Kidney capillary endothelial cell (primary cell): ENCODE results near the gene KIF5A.
A peak's percentile ranks its signal among the peaks of the same experiment; 100 is the strongest.
"Not testable (repeated sequence)": the region's sequence is repeated elsewhere in the genome, so short reads cannot be mapped to it uniquely, and the experiment has no call there.

Experiments used
- DNase-seq: peaks from one replicate; pipeline ENCODE4 v3.0.0-alpha.2; 2018; ENCODE audit warnings: low spot score

The KIF5A gene

DNA sequence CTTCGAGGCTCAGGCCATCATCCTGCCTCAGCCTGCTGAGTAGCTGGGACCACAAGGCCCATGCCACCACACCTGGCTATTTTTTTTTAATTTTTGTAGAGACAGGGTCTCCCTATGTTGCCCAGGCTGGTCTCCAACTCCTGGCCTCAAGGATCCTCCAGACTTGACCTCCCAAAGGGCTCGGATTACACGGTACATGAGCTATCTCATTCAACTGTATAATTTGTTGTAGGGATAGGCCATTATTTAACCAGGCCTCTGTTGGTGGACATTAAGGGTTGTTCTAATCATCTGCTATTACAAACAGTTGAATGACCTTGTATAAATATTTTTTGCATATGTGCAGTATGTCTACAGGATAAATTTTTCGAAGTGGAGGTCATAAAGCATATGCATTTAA lies 9.0 kb downstream of the KIF5A start:
- DNase-seq: no peak

DNA sequence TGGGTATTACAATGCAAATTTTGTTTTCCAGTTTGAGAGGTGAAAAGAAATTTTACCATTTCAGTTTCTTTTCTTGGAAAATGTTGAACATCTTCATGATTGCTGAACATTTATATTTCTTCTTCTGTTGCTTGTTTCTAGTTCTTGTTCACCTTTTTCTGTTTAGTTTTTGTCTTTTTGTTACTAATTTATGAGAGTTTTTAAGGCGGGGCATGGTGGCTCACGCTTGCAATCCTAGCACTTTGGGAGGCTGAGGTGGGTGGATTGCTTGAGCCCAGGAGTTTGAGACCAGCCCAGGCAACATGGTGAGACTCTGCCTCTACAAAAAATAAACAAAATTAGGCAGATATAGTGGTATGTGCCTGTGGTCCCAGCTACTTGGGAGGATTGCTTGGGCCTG lies 10.7 kb downstream of the KIF5A start:
- no peak for DNase-seq

DNA sequence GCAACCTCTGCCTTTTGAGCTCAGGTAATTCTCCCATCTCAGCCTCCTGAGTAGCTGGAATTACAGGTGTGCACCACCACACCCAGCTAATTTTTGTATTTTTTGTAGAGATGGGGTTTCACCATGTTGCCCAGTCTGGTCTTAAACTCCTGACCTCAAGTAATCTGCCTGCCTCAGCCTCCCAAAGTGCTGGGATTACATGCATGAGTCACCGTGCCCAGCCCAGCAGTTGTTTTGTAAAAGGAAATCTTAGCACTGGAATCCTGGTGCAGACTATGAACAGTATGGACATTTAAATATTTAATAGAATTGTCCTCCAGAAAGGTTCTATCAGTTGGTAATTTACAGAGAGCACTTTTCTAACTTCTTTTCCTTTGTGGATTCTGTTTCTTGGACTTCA lies 11.3 kb downstream of the KIF5A start:
- DNase-seq: not testable (repeated sequence)

DNA sequence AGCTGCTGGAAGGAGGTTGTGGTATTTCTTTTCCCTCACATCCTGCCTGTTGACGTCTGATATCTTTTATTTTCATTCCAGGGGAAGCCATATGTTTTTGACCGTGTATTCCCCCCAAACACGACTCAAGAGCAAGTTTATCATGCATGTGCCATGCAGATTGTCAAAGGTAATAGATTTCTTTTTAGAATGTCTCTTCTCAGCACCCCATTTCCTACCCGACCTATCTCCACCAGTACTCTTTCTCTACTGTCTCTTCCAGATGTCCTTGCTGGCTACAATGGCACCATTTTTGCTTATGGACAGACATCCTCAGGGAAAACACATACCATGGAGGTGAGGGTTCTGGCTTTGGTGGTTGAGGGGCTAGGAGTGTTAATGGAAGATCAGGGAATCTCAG lies 13.5 kb downstream of the KIF5A start:
- DNase-seq: no peak

DNA sequence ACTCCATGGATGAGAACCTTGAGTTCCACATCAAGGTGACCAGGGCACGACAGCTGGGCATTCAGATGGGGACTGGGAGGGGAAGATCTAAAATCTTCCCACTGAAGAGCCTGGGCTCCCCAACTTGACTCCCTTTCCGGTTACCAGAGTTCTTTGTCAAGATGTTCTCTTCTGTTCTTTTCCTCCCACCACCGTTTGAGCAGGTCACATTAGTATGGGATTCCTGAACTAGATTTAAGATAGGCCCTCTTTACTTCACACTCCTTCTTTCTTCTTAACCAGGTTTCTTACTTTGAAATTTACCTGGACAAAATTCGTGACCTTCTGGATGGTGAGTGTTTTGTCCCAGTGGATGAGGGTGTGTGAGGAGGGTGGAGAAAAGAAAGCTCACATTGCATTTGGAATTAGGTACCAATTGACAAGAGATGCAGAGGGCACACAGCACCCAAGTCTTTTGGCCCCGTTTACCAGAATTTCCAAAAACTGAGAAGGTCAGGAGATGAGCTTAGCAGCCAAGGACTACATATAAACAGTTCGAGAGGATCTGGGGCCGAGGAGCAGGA lies 14.4 kb downstream of the KIF5A start:
- DNase-seq: no peak

DNA sequence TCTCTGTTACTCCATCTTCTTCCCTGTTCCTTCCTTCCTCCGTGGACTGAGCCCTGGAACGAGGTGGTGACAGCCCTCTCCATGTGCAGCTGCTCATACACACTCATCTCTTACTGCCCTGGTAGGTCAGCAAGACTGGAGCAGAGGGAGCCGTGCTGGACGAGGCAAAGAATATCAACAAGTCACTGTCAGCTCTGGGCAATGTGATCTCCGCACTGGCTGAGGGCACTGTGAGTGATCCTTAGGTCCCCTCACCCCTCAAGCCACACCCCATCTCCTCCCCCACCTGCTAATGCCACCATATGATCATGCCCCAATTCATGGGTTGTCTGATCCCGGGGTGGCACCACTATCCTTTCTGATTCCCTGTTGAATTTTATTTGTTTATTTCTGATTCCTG lies 19.0 kb downstream of the KIF5A start:
- no peak for DNase-seq

DNA sequence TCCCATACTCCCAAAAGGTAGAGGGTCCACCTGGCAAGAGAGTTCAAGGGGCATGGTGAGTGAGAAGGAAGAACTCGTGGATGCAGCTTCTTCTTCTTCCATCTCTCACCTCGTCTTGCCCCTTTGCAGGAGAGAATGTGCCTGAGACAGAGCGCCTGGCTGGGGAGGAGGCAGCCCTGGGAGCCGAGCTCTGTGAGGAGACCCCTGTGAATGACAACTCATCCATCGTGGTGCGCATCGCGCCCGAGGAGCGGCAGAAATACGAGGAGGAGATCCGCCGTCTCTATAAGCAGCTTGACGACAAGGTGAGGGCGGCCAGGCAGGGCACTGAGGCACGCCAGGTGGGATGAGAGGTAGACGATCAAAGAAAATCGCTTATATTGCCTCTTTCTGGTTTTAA lies 20.0 kb downstream of the KIF5A start:
- DNase-seq: no peak

DNA sequence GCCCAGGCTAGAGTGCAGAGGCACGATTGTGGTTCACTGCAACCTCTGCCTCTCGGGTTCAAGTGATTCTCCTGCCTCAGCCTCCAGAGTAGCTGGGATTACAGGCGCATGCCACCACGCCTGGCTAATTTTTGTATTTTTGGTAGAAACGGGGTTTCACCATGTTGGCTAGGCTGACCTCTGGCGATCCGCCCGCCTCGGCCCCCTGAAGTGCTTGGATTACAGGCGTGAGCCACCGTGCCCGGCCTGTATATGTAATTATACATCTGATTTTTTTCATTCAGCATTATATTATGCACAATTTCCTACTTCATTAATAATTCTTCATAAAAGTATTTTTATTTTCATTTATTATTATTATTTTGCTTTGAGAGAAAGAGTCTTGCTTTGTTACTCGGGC lies 20.6 kb downstream of the KIF5A start:
- DNase-seq: not testable (repeated sequence)

DNA sequence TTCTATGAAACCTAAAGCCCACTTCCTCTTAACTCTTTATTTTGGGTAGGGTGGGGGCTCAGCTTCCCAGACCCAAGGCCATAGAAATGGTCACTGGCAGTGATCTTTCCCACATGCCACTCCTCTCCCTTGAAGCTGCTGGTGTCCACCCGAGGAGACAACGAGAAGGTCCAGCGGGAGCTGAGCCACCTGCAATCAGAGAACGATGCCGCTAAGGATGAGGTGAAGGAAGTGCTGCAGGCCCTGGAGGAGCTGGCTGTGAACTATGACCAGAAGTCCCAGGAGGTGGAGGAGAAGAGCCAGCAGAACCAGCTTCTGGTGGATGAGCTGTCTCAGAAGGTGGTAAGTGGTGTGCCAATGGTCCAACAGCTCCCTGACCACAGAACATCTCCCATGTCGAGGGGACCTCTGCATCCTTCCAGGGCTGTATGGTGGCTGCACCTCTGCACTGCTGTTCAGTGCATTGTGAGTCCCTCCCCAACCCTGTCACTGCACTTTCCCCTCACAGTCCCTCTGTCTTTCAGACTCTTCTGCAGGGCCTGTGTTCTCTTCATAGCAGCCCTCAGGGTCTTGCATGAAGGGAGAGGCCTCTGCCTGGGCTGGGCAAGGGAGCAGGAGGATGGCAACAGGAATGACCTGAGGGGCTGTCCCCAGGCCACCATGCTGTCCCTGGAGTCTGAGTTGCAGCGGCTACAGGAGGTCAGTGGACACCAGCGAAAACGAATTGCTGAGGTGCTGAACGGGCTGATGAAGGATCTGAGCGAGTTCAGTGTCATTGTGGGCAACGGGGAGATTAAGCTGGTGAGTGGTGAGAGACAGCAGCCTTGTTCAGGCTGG lies 22.3 kb downstream of the KIF5A start:
- DNase-seq: no peak

DNA sequence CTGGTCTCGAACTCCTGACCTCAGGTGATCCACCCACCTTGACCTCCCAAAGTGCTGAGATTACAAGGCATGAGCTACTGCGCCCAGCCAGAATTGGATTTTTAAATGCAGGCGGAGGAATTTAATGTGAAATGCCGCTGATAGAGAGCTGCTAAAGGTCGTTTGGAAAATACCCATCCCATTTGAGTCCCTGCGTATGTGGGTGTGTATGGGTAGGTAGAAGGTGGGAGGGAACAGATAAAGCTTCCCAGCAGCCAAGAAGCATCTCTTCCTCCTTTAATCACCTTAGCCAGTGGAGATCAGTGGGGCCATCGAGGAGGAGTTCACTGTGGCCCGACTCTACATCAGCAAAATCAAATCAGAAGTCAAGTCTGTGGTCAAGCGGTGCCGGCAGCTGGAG lies 25.0 kb downstream of the KIF5A start:
- no peak for DNase-seq

DNA sequence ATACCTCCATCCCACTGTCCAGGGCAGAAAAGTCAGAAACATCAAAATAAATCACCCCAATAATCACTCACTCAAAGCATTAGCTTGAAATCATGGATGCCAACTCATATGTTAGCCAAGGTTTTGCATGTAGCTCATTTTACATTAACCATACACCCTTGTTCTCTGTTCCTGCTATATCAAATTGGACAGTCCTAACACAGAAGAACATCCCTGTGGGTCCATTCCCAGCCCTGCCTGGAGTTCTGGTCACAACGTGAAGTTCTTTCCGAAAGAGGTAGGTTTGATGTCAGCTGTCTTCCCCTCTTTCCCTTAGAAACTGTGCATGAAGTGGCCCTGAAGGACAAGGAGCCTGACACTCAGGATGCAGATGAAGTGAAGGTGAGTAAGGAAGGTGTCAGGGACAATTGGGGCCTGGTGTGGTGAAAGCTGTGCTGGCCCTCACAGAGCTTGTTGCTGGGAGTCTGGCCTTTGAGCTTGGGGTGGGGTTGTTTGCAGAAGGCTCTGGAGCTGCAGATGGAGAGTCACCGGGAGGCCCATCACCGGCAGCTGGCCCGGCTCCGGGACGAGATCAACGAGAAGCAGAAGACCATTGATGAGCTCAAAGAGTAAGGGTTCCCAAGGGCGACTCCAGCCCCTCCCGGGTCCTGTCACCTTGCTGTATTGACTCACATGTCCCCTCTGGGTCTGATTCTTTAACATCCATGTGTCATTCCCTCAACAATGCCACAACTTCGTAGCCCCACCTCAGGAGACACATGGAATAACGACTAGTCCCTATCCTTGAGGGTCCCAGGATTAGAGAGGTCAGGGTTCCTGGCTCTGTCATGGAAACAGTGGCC lies 26.1 kb downstream of the KIF5A start:
- DNase-seq: no peak

DNA sequence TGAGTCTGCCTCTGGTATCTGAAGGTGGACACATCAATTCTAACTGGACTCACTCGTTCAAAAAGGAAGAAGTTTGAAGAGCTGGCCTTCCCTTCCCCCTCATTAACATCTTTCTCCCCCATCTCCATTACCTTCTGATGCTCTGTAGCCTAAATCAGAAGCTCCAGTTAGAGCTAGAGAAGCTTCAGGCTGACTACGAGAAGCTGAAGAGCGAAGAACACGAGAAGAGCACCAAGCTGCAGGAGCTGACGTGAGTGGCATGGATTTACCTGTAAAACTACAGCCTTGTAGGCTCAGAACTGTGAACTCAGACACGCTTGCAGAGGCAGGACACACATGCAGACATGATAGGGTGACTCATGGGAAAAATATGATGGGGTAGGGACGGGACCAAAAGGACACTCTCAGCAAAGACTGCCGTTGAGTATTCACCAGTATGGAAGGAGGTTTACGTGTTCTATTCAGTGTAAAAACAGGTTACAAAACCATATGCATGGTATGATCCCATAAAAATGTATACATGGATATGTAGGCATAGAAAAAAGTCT lies 26.8 kb downstream of the KIF5A start:
- DNase-seq: no peak

DNA sequence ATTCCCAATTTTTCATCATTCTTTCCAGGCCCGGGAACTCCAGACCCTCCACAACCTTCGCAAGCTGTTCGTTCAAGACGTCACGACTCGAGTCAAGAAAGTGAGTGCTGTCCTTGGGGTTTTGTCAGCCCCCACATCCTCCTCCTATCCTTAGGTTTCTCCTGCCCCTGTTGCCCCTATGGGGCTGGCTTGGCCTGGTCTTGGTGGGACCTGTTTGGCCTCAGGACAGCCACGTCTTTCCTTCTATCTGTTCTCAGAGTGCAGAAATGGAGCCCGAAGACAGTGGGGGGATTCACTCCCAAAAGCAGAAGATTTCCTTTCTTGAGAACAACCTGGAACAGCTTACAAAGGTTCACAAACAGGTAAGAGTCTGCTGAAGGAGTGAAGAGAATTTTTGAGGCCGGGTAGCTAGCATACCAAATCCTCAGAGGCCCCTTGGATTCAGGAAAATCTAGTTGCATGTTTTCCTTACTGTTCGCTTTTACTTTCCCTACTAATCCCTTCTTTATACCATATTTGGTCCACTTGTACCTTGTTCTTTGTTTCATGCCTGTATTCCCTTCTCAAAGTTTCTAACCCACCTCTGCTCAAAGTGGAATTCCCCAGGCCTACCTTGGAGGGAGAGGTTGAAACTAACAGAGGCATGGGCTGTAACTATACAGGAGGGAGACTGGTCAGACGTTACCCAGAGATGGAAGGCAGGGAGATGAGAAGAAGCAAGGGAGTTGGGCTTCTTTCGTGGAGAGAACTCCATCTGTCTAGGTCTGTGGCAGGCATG lies 28.3 kb downstream of the KIF5A start:
- DNase-seq: no peak

DNA sequence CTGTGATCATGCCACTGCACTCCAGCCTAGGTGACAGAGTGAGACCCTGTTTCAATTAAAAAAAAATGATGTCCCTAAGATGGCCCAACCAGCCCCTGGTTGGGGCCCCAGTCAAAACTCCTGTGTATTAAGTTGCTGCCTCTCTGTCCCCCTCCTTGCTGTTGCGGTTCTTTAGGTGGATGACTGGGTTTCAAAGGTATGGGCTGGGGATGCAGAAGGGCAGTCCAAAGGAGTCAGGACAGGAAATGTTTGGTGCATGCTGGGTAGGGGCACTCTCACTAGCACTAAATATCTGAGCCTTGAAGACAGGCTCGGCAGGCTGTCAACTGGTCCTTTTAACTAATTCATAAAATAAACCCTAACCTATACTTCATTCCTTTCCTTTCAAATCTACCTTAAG lies 29.2 kb downstream of the KIF5A start:
- no peak for DNase-seq

DNA sequence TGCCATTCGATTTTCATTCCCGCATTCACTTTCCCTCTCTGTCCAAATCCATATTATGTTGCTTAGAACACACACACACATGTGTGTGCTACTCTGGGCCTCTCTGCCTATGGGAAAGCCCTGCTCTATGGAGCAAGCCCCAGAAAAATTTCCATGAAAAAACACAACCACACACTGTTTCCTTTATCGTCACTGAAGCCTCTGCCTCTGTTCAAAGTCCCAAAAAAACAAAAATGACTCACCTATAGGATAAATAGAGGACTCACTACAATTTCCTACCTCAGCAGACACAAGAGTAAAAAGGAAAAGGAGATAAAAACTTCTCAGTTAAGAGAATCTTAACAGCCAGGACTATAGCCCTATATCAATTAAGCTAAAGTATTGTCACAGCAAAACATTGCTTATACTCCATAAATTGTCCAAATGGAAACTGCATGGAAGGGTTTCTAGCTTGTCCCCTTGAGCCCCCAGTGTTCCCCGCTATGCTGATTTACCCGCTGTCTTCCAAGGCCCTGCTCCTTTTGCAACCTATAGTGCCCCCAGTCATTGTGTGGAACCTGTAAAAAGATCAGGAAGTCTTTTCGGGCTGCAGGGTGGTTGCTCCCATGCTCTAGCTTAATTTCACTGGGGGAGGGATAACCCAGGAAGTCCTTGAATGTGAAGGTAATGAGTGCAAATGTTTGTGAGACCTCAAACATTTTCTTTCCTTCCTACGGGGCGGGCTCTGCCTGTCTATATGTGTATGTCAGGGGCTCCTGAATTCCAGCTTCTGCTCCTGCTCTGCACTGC lies 30.0 kb downstream of the KIF5A start:
- no peak for DNase-seq

DNA sequence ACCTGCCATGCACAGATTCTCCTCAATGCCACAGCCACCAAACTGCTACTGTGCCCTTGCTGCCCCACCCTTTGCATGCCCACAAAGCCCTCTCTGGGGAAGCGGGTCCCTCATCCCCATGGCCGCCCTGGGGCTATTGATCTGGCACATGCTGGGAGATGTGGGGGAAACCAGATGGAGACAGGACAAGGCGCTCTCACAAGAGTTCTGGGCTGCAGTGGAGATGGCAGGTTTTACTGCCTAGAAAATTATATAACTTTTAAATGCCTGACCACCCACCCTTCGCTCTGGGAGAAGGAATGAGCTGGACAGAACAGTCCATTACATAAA lies 30.6 kb downstream of the KIF5A start:
- no peak for DNase-seq

DNA sequence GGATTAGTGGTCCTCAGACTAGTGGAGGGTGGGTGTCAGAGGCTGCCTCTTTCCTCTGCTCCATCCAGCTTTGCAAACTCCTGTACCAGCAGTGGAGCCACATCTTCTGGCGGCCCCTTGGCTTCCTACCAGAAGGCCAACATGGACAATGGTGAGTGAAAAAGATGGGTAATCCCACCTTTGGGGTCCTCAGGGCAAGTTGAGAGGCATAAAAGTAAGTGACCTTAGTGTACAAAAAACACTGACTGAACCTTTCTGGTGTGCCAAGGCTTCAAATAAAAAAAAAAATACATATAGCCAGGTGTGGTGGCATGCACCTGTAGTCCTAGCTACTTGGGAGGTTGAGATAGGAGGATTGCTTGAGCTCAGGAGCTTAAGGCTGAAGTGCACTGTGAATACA lies 32.0 kb downstream of the KIF5A start:
- DNase-seq: no peak

DNA sequence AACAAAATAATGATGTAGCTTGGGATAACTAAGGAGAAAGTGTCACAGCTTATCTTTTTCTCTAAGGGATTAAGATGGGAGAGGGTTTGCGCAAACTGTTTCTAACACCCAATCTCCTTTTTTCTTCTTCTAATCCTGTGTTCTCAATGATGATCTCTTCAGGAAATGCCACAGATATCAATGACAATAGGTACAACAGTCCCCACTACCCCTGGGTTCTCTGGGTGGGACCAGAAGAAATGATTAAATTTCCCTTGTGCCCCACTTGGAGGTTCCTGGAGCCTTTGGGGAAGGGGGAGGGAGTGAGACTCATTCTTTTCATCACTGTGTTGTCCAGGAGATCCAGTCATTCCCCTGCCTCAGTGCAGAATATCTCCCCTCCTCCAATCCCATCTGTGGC lies 32.6 kb downstream of the KIF5A start:
- no peak for DNase-seq

DNA sequence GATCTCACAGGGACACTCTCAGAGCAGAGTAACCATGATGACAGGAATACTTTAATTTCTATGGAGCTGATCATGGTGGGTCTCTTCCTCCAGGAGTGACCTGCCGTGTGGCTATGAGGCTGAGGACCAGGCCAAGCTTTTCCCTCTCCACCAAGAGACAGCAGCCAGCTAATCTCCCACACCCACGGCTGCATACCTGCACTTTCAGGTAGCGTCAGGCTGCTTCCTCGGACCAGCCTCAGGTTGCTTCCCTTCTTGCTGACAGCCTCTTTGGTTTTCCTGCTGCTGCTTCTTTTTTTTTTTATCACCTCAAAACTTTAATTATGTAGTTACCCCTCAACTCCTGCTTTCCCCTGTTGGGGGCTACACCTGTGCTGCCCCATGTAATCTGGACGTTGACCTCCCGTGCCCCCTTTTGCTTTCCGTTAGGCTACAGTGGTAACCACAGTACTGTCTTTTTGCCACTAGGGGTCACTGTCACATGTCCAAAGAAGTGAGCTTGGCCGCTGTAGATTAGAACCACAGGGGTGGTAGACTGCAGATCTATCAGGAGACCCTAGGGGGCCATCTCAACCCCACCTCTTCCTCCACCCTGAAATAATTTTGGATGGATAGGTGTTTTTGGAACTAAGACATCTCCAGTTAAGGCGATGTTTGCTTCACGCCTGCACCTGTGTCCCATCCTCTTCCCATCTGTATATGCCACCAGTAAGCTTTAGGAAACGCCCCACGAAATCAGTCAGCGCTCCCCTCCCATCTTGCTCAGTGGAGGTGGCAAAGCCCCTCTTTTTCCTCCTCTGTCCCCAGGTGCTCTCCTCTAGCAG lies 33.4 kb downstream of the KIF5A start:
- DNase-seq: peak; percentile 80

DNA sequence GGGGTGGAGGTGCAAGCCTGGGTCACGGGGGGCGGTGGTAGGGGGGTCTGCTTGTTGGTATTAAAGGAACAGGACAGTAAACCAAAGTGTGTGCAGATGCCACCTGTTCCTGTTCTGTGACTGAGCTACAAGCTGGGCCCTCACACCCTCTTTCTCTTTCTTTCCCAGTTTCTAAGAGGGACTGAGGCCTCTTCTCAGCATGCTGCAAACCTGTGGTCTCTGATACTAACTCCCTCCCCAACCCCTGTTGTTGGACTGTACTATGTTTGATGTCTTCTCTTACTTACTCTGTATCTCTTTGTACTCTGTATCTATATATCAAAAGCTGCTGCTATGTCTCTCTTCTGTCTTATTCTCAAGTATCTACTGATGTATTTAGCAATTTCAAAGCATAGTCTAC lies 34.2 kb downstream of the KIF5A start:
- DNase-seq: no peak
